ENCODE results near the gene ADGRB3. TPM values are rescaled to one million over a fixed set of nuclear protein-coding genes. Genes with fewer than 3 reads are reported as not detected.
"Not testable (repeated sequence)": the region's sequence is repeated elsewhere in the genome, so short reads cannot be mapped to it uniquely, and the experiment has no call there.

The ADGRB3 gene
- total RNA-seq, 1 experiment from 2014 or later: 0.11 TPM

GRCh38 chr6:69286331-69286730, 651.2 kb downstream of the ADGRB3 start:
- POLR2A ChIA-PET (ENCODE audit: unreplicated experiment): no interaction called here
- Histone ChIP-seq H3K4me1 (ENCODE audit: insufficient read depth, low read length) (no peaks in the 10 kb centered on the region), H3K27ac (ENCODE audit: low read length) (no peak overlapping the region)

GRCh38 chr6:69288198-69288597, 653.1 kb downstream of the ADGRB3 start:
- H3K79me2 ChIP-seq (ENCODE audit: low read length); H3K4me3 ChIP-seq (ENCODE audit: low read length); DNase-seq; H3K9me2 ChIP-seq (replicated peaks; ENCODE audit: low read length); H3K4me1 ChIP-seq (ENCODE audit: insufficient read depth, low read length); H3K9ac ChIP-seq (ENCODE audit: low read length); POLR2A ChIA-PET (ENCODE audit: unreplicated experiment); H3K4me2 ChIP-seq (ENCODE audit: low read length); H3F3A ChIP-seq (ENCODE audit: low read length, unreplicated experiment); H3K36me3 ChIP-seq (ENCODE audit: low read depth, low read length); CTCF ChIA-PET; H3K27me3 ChIP-seq (ENCODE audit: low read length); BruUV-seq (replicated peaks); ATAC-seq; intact Hi-C loops (cut with micrococcal nuclease); H2AFZ ChIP-seq (ENCODE audit: low read length); H4K20me1 ChIP-seq (ENCODE audit: low read length); H3K27ac ChIP-seq (ENCODE audit: low read length); H3K9me3 ChIP-seq (ENCODE audit: low read length): not testable (repeated sequence)

More at GRCh38 chr6:69286331-69286730, 651.2 kb downstream of the ADGRB3 start:
- H3K9me3 ChIP-seq (ENCODE audit: low read length): no peaks in the 10 kb centered on the region
- H3K9me2 ChIP-seq (replicated peaks; ENCODE audit: low read length): no peaks in the 10 kb centered on the region
- no peak for ATAC-seq
- no peaks in the 10 kb centered on the region for H3K79me2 ChIP-seq (ENCODE audit: low read length)
- TF ChIP-seq EZH2 (IDR thresholded peaks at IDR 0.05; ENCODE audit: low read length, unreplicated experiment): no peak
- no peak for TF ChIP-seq CTCF (conservative IDR thresholded peaks at IDR 0.05; ENCODE audit: low read depth, low read length)
- TF ChIP-seq EZH2phosphoT487 (IDR thresholded peaks at IDR 0.05; ENCODE audit: borderline replicate concordance, low read length): no peak
- H2AFZ ChIP-seq (ENCODE audit: low read length): no peak overlapping the region
- no peaks in the 10 kb centered on the region for H3K27me3 ChIP-seq (ENCODE audit: low read length)
- CTCF ChIA-PET: no interaction called here
- no peak for DNase-seq
- no peak overlapping the region for H3K4me3 ChIP-seq (ENCODE audit: low read length)
- no peaks in the 10 kb centered on the region for H4K20me1 ChIP-seq (ENCODE audit: low read length)
- no peaks in the 10 kb centered on the region for H3F3A ChIP-seq (ENCODE audit: low read length, unreplicated experiment)
- BruUV-seq (replicated peaks): no TSS peak
- no peaks in the 10 kb centered on the region for H3K36me3 ChIP-seq (ENCODE audit: low read depth, low read length)
- no peak overlapping the region for H3K4me2 ChIP-seq (ENCODE audit: low read length)
- intact Hi-C loops (cut with micrococcal nuclease): no loop called here
- no peak overlapping the region for H3K9ac ChIP-seq (ENCODE audit: low read length)

DNA sequence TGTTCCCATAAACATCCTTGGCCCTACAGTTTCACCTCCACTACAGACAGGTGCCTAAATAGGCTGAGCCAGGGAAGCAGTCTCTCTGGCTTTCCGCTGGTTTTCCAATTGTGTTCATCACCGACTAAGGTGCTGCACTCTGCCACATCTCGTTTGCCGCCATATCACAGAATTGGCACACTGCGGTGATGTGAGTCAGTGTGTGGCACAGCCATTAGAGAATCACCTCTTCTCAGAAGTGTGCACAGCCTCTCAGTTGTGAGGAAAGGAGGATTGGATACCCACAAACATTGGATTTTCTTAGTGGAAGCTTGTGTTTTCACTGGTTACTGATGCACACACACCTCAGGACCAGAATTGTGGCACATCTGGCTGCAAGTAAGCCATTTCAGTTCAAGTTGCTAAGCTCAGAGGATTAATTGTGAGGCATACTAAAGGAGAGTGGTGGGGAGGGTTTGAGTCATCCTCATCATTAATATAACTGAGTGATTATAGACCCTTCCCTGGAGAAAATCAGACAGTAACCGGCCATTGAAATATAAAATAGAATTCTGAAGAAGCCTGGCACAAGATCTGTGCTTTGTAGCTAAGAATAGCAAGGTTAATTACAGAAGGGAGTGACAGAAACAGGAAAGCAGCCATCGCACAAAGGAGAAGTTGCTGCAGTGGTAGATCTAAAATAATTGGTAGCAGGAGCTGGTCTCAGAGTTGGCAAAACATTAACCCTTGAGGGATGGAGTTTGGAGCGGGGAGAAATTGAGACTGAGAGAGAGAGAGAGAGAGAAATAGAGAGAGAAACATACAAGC, 654.8 kb downstream of the ADGRB3 start:
- intact Hi-C loops (cut with micrococcal nuclease): no loop called here
- no peak overlapping the region for H3K27ac ChIP-seq (ENCODE audit: low read length)
- H3K4me2 ChIP-seq (ENCODE audit: low read length): no peak overlapping the region
- H4K20me1 ChIP-seq (ENCODE audit: low read length): no peaks in the 10 kb centered on the region
- H3K9me2 ChIP-seq (replicated peaks; ENCODE audit: low read length): no peaks in the 10 kb centered on the region
- no peak overlapping the region for H2AFZ ChIP-seq (ENCODE audit: low read length)
- no peaks in the 10 kb centered on the region for H3K9me3 ChIP-seq (ENCODE audit: low read length)
- ATAC-seq: no peak
- CTCF ChIA-PET: no interaction called here
- no peaks in the 10 kb centered on the region for H3F3A ChIP-seq (ENCODE audit: low read length, unreplicated experiment)
- no peaks in the 10 kb centered on the region for H3K27me3 ChIP-seq (ENCODE audit: low read length)
- no peaks in the 10 kb centered on the region for H3K79me2 ChIP-seq (ENCODE audit: low read length)
- DNase-seq: no peak
- no peak overlapping the region for H3K4me3 ChIP-seq (ENCODE audit: low read length)
- BruUV-seq (replicated peaks): no TSS peak
- H3K4me1 ChIP-seq (ENCODE audit: insufficient read depth, low read length): no peaks in the 10 kb centered on the region
- no peaks in the 10 kb centered on the region for H3K36me3 ChIP-seq (ENCODE audit: low read depth, low read length)
- H3K9ac ChIP-seq (ENCODE audit: low read length): no peak overlapping the region
- no peak for TF ChIP-seq CTCF (conservative IDR thresholded peaks at IDR 0.05; ENCODE audit: low read depth, low read length)
- TF ChIP-seq EZH2phosphoT487 (IDR thresholded peaks at IDR 0.05; ENCODE audit: borderline replicate concordance, low read length): no peak
- no peak for TF ChIP-seq EZH2 (IDR thresholded peaks at IDR 0.05; ENCODE audit: low read length, unreplicated experiment)
- POLR2A ChIA-PET (ENCODE audit: unreplicated experiment): no interaction called here
